NCI-H2227 (cell line): ENCODE results near the gene CACNA1D.

Experiments used
- DNase-seq: peaks from one replicate; lab custom pipeline; 2025; ENCODE audit not compliant: unreplicated experiment; lab: John Stamatoyannopoulos, UW

Gene CACNA1D

GRCh38 chr3:53837331-53837730 is 342.9 kb downstream of the CACNA1D start:
- no peak for DNase-seq

- DNase-seq: no peak
These were observed 346.9 kb downstream of the CACNA1D start for GRCh38 chr3:53841296-53841695.

GRCh38 chr3:53842436-53843194 is 348.2 kb downstream of the CACNA1D start:
- DNase-seq: peak; percentile 6

- no peak for DNase-seq
These were observed 349.1 kb downstream of the CACNA1D start for GRCh38 chr3:53843195-53844177.

GRCh38 chr3:53844262-53845102 is 350.1 kb downstream of the CACNA1D start:
- no peak for DNase-seq

- peak; percentile 24 for DNase-seq
These were observed 350.9 kb downstream of the CACNA1D start for GRCh38 chr3:53845103-53845880.

GRCh38 chr3:53845881-53846133 is 351.4 kb downstream of the CACNA1D start:
- DNase-seq: no peak

GRCh38 chr3:53846134-53846850 is 351.9 kb downstream of the CACNA1D start, which contains the start of the genes CHDH and IL17RB:
CHDH (minus strand) TSS chr3:53846419; CDS start chr3:53824008, 22,411 bp downstream.
IL17RB (plus strand) TSS chr3:53846568; CDS start chr3:53846589, 21 bp downstream.
- peak; percentile 70 for DNase-seq

GRCh38 chr3:53846851-53847155 is 352.4 kb downstream of the CACNA1D start:
- DNase-seq: no peak

- DNase-seq: no peak
These were observed 355.5 kb downstream of the CACNA1D start for GRCh38 chr3:53849916-53850315.

- DNase-seq: no peak
These were observed 356.5 kb downstream of the CACNA1D start for GRCh38 chr3:53850895-53851294.

- no peak for DNase-seq
These were observed 362.6 kb downstream of the CACNA1D start for GRCh38 chr3:53856964-53857363.

GRCh38 chr3:53858096-53858741 is 363.8 kb downstream of the CACNA1D start:
- no peak for DNase-seq

GRCh38 chr3:53859178-53859577 is 364.8 kb downstream of the CACNA1D start:
- DNase-seq: no peak

GRCh38 chr3:53860196-53860595 is 365.8 kb downstream of the CACNA1D start:
- no peak for DNase-seq

- DNase-seq: no peak
These were observed 367.8 kb downstream of the CACNA1D start for GRCh38 chr3:53862241-53862640.

- no peak for DNase-seq
These were observed 368.7 kb downstream of the CACNA1D start for GRCh38 chr3:53863145-53863544.
